MM.1S (cell line): ENCODE data around the gene COL9A2.

Experiments used
- DNase-seq: peaks from one replicate; pipeline ENCODE4 v3.0.0-alpha.2; 2015
- H2AFZ ChIP-seq: fragments of 300-600 bp; sonication (generic); 2 replicates; pipeline ENCODE4 v1.6.0; 2016; ENCODE audit warnings: antibody characterized with exemption, low read length
- H3F3A ChIP-seq: fragments of 300-600 bp; sonication (generic); 2 replicates; pipeline ENCODE4 v1.6.1; 2016; ENCODE audit warnings: mild to moderate bottlenecking, antibody characterized with exemption, low read length, moderate library complexity, mixed read lengths; ENCODE audit not compliant: insufficient read depth
- H3K27ac ChIP-seq: fragments of 300-600 bp; sonication (generic); 2 replicates; pipeline ENCODE4 v1.5.1; 2016; ENCODE audit warnings: mild to moderate bottlenecking, low read length
- H3K27me3 ChIP-seq: fragments of 300-600 bp; sonication (generic); replicated peaks from 2 replicates; pipeline ENCODE4 v1.6.0; 2016; ENCODE audit warnings: low read length; ENCODE audit not compliant: insufficient read depth
- H3K36me3 ChIP-seq: fragments of 300-600 bp; sonication (generic); replicated peaks from 2 replicates; pipeline ENCODE4 v1.6.1; 2016; ENCODE audit warnings: mild to moderate bottlenecking, low read length, mixed read lengths; ENCODE audit not compliant: insufficient read depth
- H3K4me1 ChIP-seq: fragments of 300-600 bp; sonication (generic); 2 replicates; pipeline ENCODE4 v1.6.1; 2016; ENCODE audit warnings: low read length, mixed read lengths
- H3K4me2 ChIP-seq: fragments of 300-600 bp; sonication (generic); 2 replicates; pipeline ENCODE4 v1.6.0; 2016; ENCODE audit warnings: low read depth, low read length
- H3K4me3 ChIP-seq: fragments of 300-600 bp; sonication (generic); 2 replicates; pipeline ENCODE4 v1.5.1; 2016; ENCODE audit warnings: low read length, mixed read lengths
- H3K79me2 ChIP-seq: fragments of 300-600 bp; sonication (generic); 2 replicates; pipeline ENCODE4 v1.6.1; 2016; ENCODE audit warnings: mixed run types, low read length, mixed read lengths
- H3K9ac ChIP-seq: fragments of 300-600 bp; sonication (generic); 2 replicates; pipeline ENCODE4 v1.6.1; 2016; ENCODE audit warnings: low read length, mixed read lengths
- H3K9me2 ChIP-seq: fragments of 300-600 bp; sonication (generic); replicated peaks from 2 replicates; pipeline ENCODE4 v1.6.1; 2016; ENCODE audit warnings: mild to moderate bottlenecking, low read length, mixed read lengths; ENCODE audit not compliant: insufficient read depth
- H3K9me3 ChIP-seq: fragments of 300-600 bp; sonication (generic); replicated peaks from 2 replicates; pipeline ENCODE4 v1.6.1; 2016; ENCODE audit warnings: mild to moderate bottlenecking, low read length, mixed read lengths; ENCODE audit not compliant: insufficient read depth
- H4K20me1 ChIP-seq: fragments of 300-600 bp; sonication (generic); 2 replicates; pipeline ENCODE4 v1.6.1; 2016; ENCODE audit warnings: mild to moderate bottlenecking, low read length, moderate library complexity, mixed read lengths; ENCODE audit not compliant: insufficient read depth
- EZH2 ChIP-seq: fragments of 300-600 bp; sonication (generic); optimal IDR thresholded peaks from 2 replicates; pipeline ENCODE3; 2017; ENCODE audit warnings: low read depth, mild to moderate bottlenecking, antibody characterized with exemption, low read length, mixed read lengths
- EZH2phosphoT487 ChIP-seq: fragments of 300-600 bp; sonication (generic); IDR thresholded peaks from 2 replicates; pipeline ENCODE4 v1.6.1; 2018; ENCODE audit warnings: antibody characterized with exemption, low read length
- TF ChIP-seq, protein P1 (sequence below): fragments of 300-600 bp; sonication (generic); IDR thresholded peaks from 2 replicates; pipeline ENCODE4 v1.5.1; 2016; ENCODE audit warnings: antibody characterized with exemption, low read length, mixed read lengths

COL9A2 gene

DNA sequence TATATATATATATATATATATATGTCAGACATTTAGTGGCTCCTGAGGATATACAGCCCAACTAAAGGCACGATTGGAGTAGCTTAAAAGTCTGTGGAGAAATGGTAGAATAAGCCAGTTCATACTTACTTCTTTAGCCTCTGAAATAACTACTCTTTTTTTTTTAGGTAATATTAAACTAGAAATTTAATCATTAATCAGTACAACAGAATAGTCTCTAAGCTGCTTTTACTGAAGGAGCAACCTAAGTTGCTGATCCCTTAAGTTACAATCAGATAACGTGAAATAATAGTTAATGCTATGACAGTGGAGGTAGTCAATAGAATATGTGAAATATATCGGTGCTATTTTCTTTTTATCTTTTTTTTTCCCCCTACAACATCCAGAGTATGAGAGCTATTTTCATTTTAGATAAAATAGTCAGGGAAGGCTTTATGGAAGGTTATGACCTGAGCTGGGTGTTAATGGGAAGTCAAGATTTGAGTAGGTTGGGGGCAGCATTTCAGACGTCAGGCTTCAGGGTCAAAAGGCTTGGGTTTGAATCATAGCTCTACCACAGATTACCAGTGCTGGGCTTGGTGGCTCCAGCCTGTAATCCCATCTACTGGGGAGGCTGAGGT lies 43.4 kb downstream of the COL9A2 start:
- no peaks in the 10 kb centered on the region for H3K9me3 ChIP-seq
- H3K27ac ChIP-seq: no peak overlapping the region
- H3K4me2 ChIP-seq: no peak overlapping the region
- no peaks in the 10 kb centered on the region for H3K27me3 ChIP-seq
- H3K9me2 ChIP-seq: no peaks in the 10 kb centered on the region
- TF ChIP-seq EZH2phosphoT487 (no peak), EZH2 (no peak)
- TF ChIP-seq, protein P1, sequence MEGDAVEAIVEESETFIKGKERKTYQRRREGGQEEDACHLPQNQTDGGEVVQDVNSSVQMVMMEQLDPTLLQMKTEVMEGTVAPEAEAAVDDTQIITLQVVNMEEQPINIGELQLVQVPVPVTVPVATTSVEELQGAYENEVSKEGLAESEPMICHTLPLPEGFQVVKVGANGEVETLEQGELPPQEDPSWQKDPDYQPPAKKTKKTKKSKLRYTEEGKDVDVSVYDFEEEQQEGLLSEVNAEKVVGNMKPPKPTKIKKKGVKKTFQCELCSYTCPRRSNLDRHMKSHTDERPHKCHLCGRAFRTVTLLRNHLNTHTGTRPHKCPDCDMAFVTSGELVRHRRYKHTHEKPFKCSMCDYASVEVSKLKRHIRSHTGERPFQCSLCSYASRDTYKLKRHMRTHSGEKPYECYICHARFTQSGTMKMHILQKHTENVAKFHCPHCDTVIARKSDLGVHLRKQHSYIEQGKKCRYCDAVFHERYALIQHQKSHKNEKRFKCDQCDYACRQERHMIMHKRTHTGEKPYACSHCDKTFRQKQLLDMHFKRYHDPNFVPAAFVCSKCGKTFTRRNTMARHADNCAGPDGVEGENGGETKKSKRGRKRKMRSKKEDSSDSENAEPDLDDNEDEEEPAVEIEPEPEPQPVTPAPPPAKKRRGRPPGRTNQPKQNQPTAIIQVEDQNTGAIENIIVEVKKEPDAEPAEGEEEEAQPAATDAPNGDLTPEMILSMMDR: no peak
- no peaks in the 10 kb centered on the region; the same call in 1 of the 2 replicates for H3K36me3 ChIP-seq
- no peak for DNase-seq
- no peak overlapping the region for H3K9ac ChIP-seq
- H3K4me3 ChIP-seq: no peak overlapping the region
- H3F3A ChIP-seq: no peaks in the 10 kb centered on the region
- H4K20me1 ChIP-seq: no peaks in the 10 kb centered on the region
- no peaks in the 10 kb centered on the region for H3K79me2 ChIP-seq
- no peak overlapping the region for H2AFZ ChIP-seq
- peaks cover 9% of the 10 kb centered on the region for H3K4me1 ChIP-seq

DNA sequence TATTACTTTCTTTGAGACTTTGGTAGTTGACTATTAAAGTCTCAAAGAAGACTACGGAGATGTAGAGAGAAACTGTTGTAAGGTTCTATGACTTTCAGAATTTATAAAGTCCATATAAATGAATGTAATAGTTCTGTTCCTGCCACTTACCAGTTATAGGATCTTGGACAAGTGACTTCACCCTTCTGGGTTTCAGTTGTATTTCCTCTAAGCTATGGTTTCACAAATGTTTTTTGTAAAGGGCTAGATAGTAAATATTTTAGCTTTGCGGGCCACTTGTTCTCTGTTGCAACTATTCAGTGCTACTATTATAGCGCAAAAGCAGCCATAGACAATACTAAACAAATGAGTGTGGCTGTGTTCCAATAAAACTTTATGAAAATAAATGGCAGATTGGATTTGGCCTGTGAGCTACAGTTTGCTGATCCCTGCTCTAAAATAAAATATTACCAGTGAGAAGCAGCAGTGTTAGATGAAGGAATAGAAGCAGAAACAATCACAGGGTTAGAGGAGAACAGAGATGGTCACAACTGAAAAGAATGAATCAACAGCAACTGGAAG lies 44.4 kb downstream of the COL9A2 start:
- no peak overlapping the region for H3K27ac ChIP-seq
- no peak overlapping the region for H2AFZ ChIP-seq
- no peaks in the 10 kb centered on the region for H4K20me1 ChIP-seq
- no peak overlapping the region for H3K4me3 ChIP-seq
- H3K9me3 ChIP-seq: no peaks in the 10 kb centered on the region
- no peak for DNase-seq
- no peaks in the 10 kb centered on the region; the same call in 1 of the 2 replicates for H3K36me3 ChIP-seq
- no peak overlapping the region for H3K9ac ChIP-seq
- H3K4me2 ChIP-seq: no peak overlapping the region
- no peaks in the 10 kb centered on the region for H3F3A ChIP-seq
- TF ChIP-seq EZH2phosphoT487 (no peak), EZH2 (no peak)
- TF ChIP-seq, protein P1: no peak
- H3K79me2 ChIP-seq: no peaks in the 10 kb centered on the region
- H3K4me1 ChIP-seq: peaks cover 9% of the 10 kb centered on the region
- H3K9me2 ChIP-seq: no peaks in the 10 kb centered on the region
- no peaks in the 10 kb centered on the region for H3K27me3 ChIP-seq

DNA sequence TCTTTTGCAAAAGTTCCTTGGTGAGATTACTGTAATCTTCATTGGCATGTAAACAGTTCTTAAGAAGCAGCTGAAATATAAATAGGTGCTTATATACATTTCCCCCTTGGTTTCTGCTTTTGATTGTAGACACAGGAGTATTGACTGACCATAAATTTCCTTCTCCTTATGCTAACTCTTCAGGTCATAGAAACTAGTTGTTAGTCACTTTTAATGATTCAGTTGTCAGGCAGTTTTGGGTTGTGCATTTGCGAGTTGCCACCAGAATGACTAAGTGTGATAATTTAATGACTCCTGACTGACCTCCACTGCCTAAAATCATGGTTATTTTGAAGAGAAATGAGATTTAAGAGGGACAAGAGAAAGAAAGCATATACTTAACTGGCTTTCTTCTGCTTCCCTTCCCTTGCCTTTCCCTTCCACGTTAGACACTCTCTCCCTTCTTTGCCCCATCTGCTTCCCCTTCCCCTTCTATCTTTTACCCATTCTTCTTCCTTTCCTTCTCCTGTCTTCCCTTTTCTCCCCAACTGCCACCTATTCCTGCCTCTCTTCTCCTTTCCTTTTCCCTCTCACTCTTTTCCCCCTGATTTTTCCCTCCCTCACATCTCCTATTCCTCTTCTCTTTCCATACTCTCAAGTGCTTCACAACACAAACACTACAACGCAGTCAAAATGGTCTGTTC lies 46.8 kb downstream of the COL9A2 start:
- Histone ChIP-seq H3K27me3 (no peaks in the 10 kb centered on the region), H3K9ac (no peak overlapping the region), H4K20me1 (no peaks in the 10 kb centered on the region), H2AFZ (no peak overlapping the region), H3K9me3 (no peaks in the 10 kb centered on the region), H3K4me1 (peaks cover 9% of the 10 kb centered on the region), H3K4me3 (no peak overlapping the region), H3K9me2 (no peaks in the 10 kb centered on the region), H3K79me2 (peaks cover 12% of the 10 kb centered on the region), H3K27ac (no peak overlapping the region), H3K36me3 (no peaks in the 10 kb centered on the region; the same call in 1 of the 2 replicates), H3F3A (no peaks in the 10 kb centered on the region), H3K4me2 (no peak overlapping the region)
- TF ChIP-seq, protein P1: no peak
- no peak for TF ChIP-seq EZH2phosphoT487
- TF ChIP-seq EZH2: no peak
- no peak for DNase-seq
